Measurements from ENCODE around the gene SARDH.

GRCh38 chr9:133694686-133695085, 43.5 kb downstream of the SARDH start:
- TF ChIP-seq POLR2A (IDR thresholded peaks at IDR 0.05), result no peak
- no peak for TF ChIP-seq CTCF (IDR thresholded peaks at IDR 0.05)
